Activated CD4-positive, alpha-beta T cell treated with anti-CD3 and anti-CD28 coated beads, Interleukin-2, amount 50 U/mL, for 4 hours (primary cell): ENCODE data around the gene KAT14.
"Not testable (repeated sequence)": the region's sequence is repeated elsewhere in the genome, so short reads cannot be mapped to it uniquely, and the experiment has no call there.

ENCODE experiments used
- DNase-seq, 2 experiments: peaks; one replicate each; pipeline ENCODE4 v3.0.0-alpha.2; 2020

KAT14 gene

GRCh38 chr20:18156045-18156444, 18.4 kb downstream of the KAT14 start:
- no peak for DNase-seq

DNA sequence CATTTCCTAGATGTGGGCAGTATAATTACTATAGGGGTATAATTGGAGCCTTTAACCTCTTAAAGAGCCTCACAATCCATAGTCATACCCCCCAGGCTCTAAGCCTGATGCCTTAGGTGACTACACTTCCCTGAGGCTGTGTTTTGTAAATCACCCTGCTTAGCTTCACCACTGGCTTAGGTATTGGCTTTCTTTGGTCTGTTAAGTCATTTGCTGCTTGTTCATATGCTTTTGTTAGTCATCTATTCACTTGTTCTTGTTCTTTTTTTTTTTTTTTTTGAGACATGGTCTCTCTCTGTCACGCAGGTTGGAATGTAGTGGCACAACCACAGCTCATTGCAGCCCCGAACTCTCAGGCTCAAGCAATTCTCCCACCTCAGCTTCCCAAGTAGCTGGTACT, 26.7 kb downstream of the KAT14 start:
- DNase-seq, result no peak

- DNase-seq, result no peak
Measured at GRCh38 chr20:18165553-18165952, 27.9 kb downstream of the KAT14 start.

GRCh38 chr20:18166241-18166881, 28.7 kb downstream of the KAT14 start:
- DNase-seq, result no peak

DNA sequence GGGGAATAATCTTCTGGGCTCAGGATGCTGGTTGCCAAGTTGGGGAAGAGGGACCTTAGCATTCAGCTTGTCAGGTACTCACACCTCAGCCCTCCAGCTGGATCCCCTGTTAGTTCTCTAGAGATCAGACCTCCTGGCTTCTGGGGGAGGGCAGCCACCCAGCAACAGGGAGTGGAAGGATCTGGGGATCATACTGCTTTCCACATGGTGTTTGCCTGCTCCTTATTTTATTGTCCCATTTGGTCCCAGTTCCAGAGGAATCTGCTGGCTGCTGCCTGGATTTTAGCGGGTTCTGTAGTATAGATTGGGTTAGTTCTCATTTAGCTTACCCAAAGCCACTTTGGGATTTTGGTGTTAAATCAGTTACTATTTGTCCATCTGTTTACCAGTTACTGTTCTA, 29.3 kb downstream of the KAT14 start:
- DNase-seq, result no peak

GRCh38 chr20:18172379-18172778, 34.7 kb downstream of the KAT14 start:
- no peak for DNase-seq

DNA sequence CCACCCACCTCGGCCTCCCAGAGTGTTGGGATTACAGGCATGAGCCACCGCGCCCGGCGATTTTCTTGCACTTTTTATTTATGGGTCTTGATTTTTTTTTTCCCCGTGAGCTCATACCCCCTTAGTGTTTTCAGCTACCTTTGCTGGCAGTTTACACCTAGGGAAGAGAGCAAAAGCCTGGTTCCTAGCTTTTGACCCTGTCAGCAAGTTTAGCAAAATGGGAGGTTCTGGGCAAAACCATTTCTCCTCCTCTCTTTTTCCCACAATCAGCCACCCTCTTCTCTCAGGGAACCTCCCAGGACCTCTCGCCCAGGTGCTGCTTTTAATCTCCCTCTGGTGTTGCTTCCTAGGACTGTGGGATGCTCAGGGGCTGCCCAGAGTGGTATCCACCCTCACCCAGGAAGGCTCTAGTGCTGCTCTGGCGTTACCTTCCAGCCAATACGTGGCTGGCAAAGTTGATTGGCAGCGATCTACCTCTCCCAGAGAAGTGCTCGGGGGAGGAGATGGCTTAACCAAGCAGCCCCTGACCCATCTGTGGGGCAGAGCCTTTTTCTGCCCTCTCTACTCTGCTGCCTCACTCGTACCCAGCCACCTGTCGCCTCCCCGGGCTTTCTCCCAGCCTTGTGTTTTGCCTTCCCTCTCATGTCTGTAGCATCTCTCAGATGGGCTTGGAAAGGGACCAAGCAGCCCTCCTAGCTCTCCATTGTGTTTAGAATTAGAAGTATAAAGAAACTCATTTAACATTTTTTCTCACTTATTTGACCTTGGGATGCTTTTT, 37.4 kb downstream of the KAT14 start:
- DNase-seq, result no peak

DNA sequence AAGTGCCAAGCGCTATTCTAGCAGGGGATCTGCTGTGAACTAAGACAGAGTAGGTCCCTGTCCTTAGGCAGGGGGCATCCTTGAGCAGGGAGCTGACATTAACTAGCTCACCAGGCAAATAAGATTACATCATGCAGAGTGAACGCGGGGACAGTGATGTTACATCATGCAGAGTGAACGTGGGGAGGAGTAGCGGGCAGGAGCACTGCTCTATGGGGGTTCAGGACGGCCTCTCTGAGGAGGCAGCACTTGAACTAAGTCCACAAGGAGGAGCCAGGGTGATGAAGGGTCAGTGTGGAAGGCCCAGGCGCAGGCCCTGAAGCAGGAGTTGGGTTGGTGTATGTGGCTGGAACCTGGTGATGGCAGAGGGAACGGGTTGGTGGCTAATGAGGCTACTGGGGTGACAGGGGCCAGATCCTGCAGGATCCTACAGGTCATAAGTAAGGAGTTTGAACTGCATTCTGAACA, 38.7 kb downstream of the KAT14 start:
- no peak for DNase-seq

DNA sequence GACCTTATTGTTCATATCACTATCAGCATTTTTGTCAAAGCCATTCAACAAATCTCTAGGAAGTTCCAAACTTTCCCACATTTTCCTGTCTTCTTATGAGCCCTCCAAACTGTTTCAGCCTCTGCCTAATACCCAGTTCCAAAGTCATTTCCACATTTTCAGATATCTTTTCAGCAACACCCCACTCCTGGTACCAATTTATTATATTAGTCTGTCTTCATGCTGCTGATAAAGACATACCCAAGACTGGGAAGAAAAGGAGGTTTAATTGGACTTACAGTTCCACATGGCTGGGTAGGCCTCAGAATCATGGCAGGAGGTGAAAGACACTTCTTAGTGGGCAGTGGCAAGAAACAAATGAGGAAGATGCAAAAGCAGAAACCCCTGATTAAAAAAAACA, 42.7 kb downstream of the KAT14 start:
- not testable (repeated sequence) for DNase-seq

GRCh38 chr20:18180815-18181214, 43.2 kb downstream of the KAT14 start:
- no peak for DNase-seq

- no peak for DNase-seq
Measured at GRCh38 chr20:18187020-18187419, 49.4 kb downstream of the KAT14 start.

- DNase-seq, result no peak
Measured at GRCh38 chr20:18188434-18188833, 50.8 kb downstream of the KAT14 start.

GRCh38 chr20:18190338-18191233, 52.9 kb downstream of the KAT14 start:
- no peak for DNase-seq

DNA sequence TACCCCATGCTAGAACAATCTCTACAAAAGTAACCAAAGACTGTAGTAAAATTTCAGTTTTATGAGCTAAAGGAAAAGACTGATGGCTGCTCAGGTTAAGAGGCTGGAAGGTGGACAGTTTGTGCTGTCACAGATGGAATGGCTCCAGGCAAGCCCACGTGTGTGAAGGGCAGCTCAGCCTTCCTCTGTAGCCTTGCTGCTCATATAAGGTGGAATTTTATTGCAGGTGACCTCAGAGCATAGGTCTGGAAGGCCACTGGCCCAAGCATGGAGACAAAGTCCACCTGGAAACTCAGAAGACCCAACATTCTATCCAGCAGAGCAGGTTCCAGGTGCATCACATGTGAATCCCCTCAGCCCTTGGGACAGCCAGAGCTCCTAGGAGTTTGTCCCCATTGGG, 53.6 kb downstream of the KAT14 start:
- DNase-seq, result no peak

GRCh38 chr20:18194461-18194860, 56.8 kb downstream of the KAT14 start:
- not testable (repeated sequence) for DNase-seq

DNA sequence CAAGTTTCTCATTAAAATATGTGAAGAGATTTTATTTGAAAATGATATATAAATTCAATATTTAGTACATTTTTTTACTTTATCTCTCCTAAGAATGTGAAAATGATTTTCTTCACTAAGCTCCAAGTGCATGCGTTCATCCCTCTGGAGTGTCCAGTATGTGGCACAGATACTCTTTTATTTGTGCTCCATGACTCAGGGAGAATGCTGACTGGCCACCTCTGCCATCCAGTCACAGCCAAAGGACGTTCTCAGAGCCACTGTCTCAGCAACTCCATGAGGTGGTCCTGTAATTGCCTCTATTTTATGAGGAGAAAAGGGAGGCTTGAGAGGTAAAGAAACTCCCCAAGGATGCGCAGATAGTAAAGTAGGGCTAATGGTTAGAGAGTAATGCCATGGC, 58.3 kb downstream of the KAT14 start:
- no peak for DNase-seq

- DNase-seq, result no peak
Measured at GRCh38 chr20:18197382-18198070, 59.9 kb downstream of the KAT14 start.

- no peak for DNase-seq
Measured at GRCh38 chr20:18202966-18203365, 65.3 kb downstream of the KAT14 start.

- DNase-seq, result not testable (repeated sequence)
Measured at GRCh38 chr20:18203700-18204099, 66.0 kb downstream of the KAT14 start.

GRCh38 chr20:18213002-18213401, 75.3 kb downstream of the KAT14 start:
- no peak for DNase-seq

GRCh38 chr20:18215566-18215965, 77.9 kb downstream of the KAT14 start:
- DNase-seq, result no peak

DNA sequence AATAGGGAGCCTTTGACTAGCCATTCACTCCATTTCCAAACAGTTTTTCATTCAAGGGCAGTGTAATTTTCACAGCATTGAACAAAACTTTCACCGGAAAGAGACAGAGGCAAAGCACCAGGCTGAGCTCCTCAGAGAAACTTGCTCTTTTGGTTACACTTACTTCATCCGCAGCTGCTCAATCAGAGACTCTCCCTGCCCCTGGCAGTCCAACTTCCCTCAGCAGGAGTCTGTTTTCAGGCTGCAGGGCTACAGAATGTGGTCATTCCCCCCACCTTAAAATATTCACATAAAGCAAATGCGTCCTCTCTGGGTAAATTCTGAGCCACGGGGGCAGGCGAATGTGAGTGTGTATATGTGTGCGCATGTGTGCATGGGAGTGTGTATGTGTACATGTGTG, 80.6 kb downstream of the KAT14 start:
- DNase-seq, result no peak

DNA sequence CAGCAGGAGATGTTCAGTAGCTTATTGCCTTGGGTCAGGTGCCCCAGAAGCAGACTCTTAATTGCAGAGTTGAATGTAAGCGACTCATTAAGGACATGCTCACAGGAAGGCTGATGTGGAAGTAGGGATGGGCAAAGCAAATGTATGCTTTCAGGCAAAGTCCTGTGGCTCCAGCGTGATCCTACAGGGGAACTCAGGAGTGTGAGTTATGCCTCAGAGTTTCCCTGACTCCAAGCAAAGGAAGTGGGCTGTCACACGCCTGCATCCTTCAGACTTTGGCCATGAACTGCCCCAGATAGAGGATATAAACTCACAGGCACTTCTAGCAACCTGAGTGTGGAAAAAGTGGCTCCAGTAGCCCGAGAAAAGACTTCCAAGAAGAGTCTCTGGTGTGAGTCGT, 85.7 kb downstream of the KAT14 start:
- DNase-seq, result no peak
